K562 (cell line): ENCODE data around the gene WDR88. TPM values are rescaled to one million over a fixed set of nuclear protein-coding genes. Genes with fewer than 3 reads are reported as not detected.

Experiments used
- CBFB ChIP-seq: sonication (generic); formaldehyde crosslinking; IDR thresholded peaks from 2 replicates; pipeline ENCODE4 v1.4.0; 2020; ENCODE audit warnings: mild to moderate bottlenecking, missing genetic modification reagents
- ELF4 ChIP-seq: fragments of 450-650 bp; formaldehyde crosslinking; IDR thresholded peaks from 2 replicates; pipeline ENCODE4 v1.4.0; 2022; ENCODE audit warnings: missing genetic modification characterization
- PHTF2 ChIP-seq: fragments of 250-450 bp; sonication (Bioruptor Pico); IDR thresholded peaks from 2 replicates; pipeline ENCODE4 v1.5.0; 2021; ENCODE audit warnings: mild to moderate bottlenecking
- POLR2B ChIP-seq: fragments of 450-650 bp; IDR thresholded peaks from 2 replicates; pipeline ENCODE4 v1.6.1; 2018; ENCODE audit warnings: low read depth; ENCODE audit not compliant: partially characterized antibody
- POLR2H ChIP-seq: IDR thresholded peaks from 2 replicates; pipeline ENCODE4 v1.6.1; 2016; ENCODE audit warnings: missing genetic modification characterization, low read depth, mild to moderate bottlenecking, control low read depth, missing compliant biosample characterization, moderate library complexity
- RB1 ChIP-seq: fragments of 450-650 bp; IDR thresholded peaks from 2 replicates; pipeline ENCODE4 v1.6.1; 2017; ENCODE audit warnings: low read depth, mild to moderate bottlenecking
- RBM14 ChIP-seq: fragments of 200-400 bp; formaldehyde crosslinking; IDR thresholded peaks from 2 replicates; pipeline ENCODE4 v1.6.1; 2018; ENCODE audit warnings: low read depth, mild to moderate bottlenecking, low read length, moderate library complexity, borderline replicate concordance; ENCODE audit not compliant: insufficient read depth
- RFX1 ChIP-seq: fragments of 450-650 bp; IDR thresholded peaks from 2 replicates; pipeline ENCODE4 v1.6.1; 2016; ENCODE audit warnings: mild to moderate bottlenecking, moderate library complexity
- ZNF668 ChIP-seq: fragments of 250-450 bp; sonication (Bioruptor Pico); IDR thresholded peaks from 2 replicates; pipeline ENCODE4 v1.8.0; 2022; ENCODE audit warnings: mild to moderate bottlenecking, inconsistent platforms
- ZNF75A ChIP-seq: fragments of 450-650 bp; formaldehyde crosslinking; IDR thresholded peaks from 2 replicates; pipeline ENCODE4 v1.4.0; 2020; ENCODE audit warnings: mild to moderate bottlenecking
- polyA plus RNA-seq, 8 experiments: library from polyadenylated mRNA; depleted of rRNA in 4 of 8; stranded (reverse) in 5 of 8; unstranded in 3 of 8; fragments of >200 nt; fragmentation: Nextera tagmentation in 2 of 8; fragmentation: Illumina TruSeq in 1 of 8; extraction: Ambion mirVana in 2 of 8; extraction: Trizol in 1 of 8; gene quantifications; 2 replicates each; pipeline versions ENCODE4 v1.2.1 to v1.2.3, GENCODE V29; 2011 to 2014; ENCODE audit warnings: inconsistent platforms in 1 of 8, missing spikeins in 1 of 8
- total RNA-seq, 7 experiments: library from RNA; depleted of rRNA in 6 of 7; stranded (reverse); fragments of >200 nt in 6 of 7; fragmentation: Illumina TruSeq in 2 of 7; extraction: Trizol in 2 of 7; gene quantifications; 2 replicates each; pipeline versions ENCODE4 v1.2.1 to v1.2.3, GENCODE V29; 2011 to 2021; ENCODE audit warnings: low replicate concordance in 1 of 7
- TF ChIP-seq, protein P1 (sequence below): sonication (generic); formaldehyde crosslinking; IDR thresholded peaks from 2 replicates; pipeline ENCODE4 v1.8.1; 2022; ENCODE audit warnings: missing genetic modification reagents
- TF ChIP-seq, protein P2 (sequence below): fragments of 450-650 bp; formaldehyde crosslinking; IDR thresholded peaks from 2 replicates; pipeline ENCODE4 v1.4.0; 2020; ENCODE audit warnings: mild to moderate bottlenecking, mixed read lengths
- TF ChIP-seq, protein P3 (sequence below): fragments of 450-650 bp; IDR thresholded peaks from 2 replicates; pipeline ENCODE4 v1.6.1; 2018; ENCODE audit not compliant: partially characterized antibody
- TF ChIP-seq, protein P4 (sequence below), 2 experiments: fragments of 450-650 bp in 1 of 2; IDR thresholded peaks; 2 replicates each; pipeline ENCODE4 v1.6.1; 2011 to 2017; ENCODE audit warnings: low read depth in 2 of 2, antibody characterized with exemption in 1 of 2, borderline replicate concordance in 1 of 2, low read length in 1 of 2, mild to moderate bottlenecking in 1 of 2, mixed read lengths in 1 of 2; ENCODE audit not compliant: control insufficient read depth in 1 of 2
- TF ChIP-seq, protein P5 (sequence below): fragments of 450-650 bp; formaldehyde crosslinking; IDR thresholded peaks from 2 replicates; pipeline ENCODE4 v1.4.0; 2020; ENCODE audit warnings: mild to moderate bottlenecking, moderate library complexity

WDR88 gene
- total and polyA plus RNA-seq, 9 of the 15 experiments (the other 6 are each of a cell fraction or from before 2014, with no cell fraction given), result 0.03 to 0.04 TPM; not detected in 7

DNA sequence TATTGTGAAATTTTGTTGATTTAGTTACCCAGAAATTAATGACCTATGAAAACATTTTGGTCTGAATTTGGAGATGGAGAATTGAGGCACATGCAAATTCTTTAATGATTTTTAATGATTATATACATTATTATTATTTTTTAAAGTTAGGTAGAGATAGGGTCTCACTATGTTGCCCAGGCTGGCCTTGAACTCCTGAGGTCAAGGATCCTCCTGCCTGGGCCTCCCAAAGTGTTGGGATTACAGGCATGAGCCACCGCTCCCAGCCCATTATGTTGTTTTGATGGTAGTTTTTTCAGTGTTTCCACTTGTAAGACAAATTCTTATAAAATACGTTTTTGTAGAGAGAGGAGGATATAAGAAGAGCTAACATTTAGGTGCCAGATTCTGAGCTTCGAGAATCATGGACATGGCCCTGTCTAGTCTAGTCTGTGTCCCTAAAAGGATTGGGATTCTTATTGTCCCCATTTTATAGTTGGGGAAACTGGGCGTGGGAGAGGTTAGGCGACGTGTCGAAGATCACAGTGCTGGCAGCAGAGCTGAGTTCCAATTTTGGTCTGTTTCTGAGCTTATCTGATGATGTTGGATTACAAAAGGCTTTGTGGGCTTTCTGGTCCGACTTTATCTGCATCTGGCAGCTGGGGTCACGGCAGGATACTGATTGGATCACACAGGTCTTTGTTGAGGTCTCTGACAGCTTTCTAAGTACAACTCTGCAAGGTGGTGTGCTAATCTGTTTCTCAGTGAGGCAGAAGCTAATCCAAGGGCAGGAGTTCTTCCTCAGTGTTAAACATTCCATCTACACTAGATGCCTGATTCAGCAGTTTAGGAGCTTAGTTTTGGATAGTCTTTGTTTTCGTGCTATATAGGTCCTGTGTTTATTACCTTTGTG is 7.5 kb upstream of the WDR88 start (continued):
- TF ChIP-seq CBFB (CRISPR knock-in tag) (no peak), PHTF2 (CRISPR knock-in tag) (no peak), POLR2H (no peak), ELF4 (CRISPR knock-in tag) (no peak), RBM14 (no peak), RB1 (peak; percentile 45; the same call in 1 of the 2 replicates), ZNF668 (CRISPR knock-in tag) (no peak), RFX1 (no peak), POLR2B (no peak), ZNF75A (CRISPR knock-in tag) (no peak)
- TF ChIP-seq, protein P1, sequence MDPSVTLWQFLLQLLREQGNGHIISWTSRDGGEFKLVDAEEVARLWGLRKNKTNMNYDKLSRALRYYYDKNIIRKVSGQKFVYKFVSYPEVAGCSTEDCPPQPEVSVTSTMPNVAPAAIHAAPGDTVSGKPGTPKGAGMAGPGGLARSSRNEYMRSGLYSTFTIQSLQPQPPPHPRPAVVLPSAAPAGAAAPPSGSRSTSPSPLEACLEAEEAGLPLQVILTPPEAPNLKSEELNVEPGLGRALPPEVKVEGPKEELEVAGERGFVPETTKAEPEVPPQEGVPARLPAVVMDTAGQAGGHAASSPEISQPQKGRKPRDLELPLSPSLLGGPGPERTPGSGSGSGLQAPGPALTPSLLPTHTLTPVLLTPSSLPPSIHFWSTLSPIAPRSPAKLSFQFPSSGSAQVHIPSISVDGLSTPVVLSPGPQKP (CRISPR knock-in tag), result no peak
- TF ChIP-seq, protein P2, sequence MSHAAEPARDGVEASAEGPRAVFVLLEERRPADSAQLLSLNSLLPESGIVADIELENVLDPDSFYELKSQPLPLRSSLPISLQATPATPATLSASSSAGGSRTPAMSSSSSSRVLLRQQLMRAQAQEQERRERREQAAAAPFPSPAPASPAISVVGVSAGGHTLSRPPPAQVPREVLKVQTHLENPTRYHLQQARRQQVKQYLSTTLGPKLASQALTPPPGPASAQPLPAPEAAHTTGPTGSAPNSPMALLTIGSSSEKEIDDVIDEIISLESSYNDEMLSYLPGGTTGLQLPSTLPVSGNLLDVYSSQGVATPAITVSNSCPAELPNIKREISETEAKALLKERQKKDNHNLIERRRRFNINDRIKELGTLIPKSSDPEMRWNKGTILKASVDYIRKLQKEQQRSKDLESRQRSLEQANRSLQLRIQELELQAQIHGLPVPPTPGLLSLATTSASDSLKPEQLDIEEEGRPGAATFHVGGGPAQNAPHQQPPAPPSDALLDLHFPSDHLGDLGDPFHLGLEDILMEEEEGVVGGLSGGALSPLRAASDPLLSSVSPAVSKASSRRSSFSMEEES (CRISPR knock-in tag), result no peak
- TF ChIP-seq, protein P3, sequence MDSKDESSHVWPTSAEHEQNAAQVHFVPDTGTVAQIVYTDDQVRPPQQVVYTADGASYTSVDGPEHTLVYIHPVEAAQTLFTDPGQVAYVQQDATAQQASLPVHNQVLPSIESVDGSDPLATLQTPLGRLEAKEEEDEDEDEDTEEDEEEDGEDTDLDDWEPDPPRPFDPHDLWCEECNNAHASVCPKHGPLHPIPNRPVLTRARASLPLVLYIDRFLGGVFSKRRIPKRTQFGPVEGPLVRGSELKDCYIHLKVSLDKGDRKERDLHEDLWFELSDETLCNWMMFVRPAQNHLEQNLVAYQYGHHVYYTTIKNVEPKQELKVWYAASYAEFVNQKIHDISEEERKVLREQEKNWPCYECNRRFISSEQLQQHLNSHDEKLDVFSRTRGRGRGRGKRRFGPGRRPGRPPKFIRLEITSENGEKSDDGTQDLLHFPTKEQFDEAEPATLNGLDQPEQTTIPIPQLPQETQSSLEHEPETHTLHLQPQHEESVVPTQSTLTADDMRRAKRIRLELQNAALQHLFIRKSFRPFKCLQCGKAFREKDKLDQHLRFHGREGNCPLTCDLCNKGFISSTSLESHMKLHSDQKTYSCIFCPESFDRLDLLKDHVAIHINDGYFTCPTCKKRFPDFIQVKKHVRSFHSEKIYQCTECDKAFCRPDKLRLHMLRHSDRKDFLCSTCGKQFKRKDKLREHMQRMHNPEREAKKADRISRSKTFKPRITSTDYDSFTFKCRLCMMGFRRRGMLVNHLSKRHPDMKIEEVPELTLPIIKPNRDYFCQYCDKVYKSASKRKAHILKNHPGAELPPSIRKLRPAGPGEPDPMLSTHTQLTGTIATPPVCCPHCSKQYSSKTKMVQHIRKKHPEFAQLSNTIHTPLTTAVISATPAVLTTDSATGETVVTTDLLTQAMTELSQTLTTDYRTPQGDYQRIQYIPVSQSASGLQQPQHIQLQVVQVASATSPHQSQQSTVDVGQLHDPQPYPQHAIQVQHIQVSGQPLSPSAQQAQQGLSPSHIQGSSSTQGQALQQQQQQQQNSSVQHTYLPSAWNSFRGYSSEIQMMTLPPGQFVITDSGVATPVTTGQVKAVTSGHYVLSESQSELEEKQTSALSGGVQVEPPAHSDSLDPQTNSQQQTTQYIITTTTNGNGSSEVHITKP, result no peak
- TF ChIP-seq, protein P4, sequence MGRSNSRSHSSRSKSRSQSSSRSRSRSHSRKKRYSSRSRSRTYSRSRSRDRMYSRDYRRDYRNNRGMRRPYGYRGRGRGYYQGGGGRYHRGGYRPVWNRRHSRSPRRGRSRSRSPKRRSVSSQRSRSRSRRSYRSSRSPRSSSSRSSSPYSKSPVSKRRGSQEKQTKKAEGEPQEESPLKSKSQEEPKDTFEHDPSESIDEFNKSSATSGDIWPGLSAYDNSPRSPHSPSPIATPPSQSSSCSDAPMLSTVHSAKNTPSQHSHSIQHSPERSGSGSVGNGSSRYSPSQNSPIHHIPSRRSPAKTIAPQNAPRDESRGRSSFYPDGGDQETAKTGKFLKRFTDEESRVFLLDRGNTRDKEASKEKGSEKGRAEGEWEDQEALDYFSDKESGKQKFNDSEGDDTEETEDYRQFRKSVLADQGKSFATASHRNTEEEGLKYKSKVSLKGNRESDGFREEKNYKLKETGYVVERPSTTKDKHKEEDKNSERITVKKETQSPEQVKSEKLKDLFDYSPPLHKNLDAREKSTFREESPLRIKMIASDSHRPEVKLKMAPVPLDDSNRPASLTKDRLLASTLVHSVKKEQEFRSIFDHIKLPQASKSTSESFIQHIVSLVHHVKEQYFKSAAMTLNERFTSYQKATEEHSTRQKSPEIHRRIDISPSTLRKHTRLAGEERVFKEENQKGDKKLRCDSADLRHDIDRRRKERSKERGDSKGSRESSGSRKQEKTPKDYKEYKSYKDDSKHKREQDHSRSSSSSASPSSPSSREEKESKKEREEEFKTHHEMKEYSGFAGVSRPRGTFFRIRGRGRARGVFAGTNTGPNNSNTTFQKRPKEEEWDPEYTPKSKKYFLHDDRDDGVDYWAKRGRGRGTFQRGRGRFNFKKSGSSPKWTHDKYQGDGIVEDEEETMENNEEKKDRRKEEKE (IDR thresholded peaks at IDR 0.05; ENCODE audit: borderline replicate concordance in 1 of 2, control insufficient read depth in 1 of 2, low read depth in 2 of 2, low read length in 1 of 2), result no peak
- TF ChIP-seq, protein P5, sequence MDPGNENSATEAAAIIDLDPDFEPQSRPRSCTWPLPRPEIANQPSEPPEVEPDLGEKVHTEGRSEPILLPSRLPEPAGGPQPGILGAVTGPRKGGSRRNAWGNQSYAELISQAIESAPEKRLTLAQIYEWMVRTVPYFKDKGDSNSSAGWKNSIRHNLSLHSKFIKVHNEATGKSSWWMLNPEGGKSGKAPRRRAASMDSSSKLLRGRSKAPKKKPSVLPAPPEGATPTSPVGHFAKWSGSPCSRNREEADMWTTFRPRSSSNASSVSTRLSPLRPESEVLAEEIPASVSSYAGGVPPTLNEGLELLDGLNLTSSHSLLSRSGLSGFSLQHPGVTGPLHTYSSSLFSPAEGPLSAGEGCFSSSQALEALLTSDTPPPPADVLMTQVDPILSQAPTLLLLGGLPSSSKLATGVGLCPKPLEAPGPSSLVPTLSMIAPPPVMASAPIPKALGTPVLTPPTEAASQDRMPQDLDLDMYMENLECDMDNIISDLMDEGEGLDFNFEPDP (CRISPR knock-in tag), result no peak
